ENCODE measurements around the gene SMARCA4. TPM values are rescaled to one million over a fixed set of nuclear protein-coding genes. Genes with fewer than 3 reads are reported as not detected.

SMARCA4 gene
- 100 to 1,000 TPM in 1 of 2 experiments, 10 to 100 TPM in 1; 94.2 to 118 TPM for total RNA-seq
- 10 to 100 TPM in 1 of 2 donors, 1 to 10 TPM in 1; 2.1 to 42.0 TPM for polyA plus RNA-seq

- ChIA-PET POLR2A (ENCODE audit: partially characterized antibody) (interaction anchor here (0.9 to 2.8 kb wide), 11 partner anchors 19 to 421 kb away, joined by 3 to 10 read pairs (median 4); partner anchors contain the start of genes LDLR, SWSAP1 and TMED1), CTCF (ENCODE audit: partially characterized antibody) (interaction anchor here (1.0 to 1.7 kb wide), 2 partner anchors 16 to 19 kb away, joined by 5 read pairs; no protein-coding TSS in a partner anchor)
- H3K4me1 ChIP-seq (ENCODE audit: insufficient read depth, low read length) = peaks cover 31% of the 10 kb centered on the region
- peak within 1 kb of the TSS; percentile 91 to 96 (median 93) for H3K27ac Mint-ChIP-seq
- peaks cover 0 to 9% of the 10 kb centered on the region in 2 donors for H3K36me3 Mint-ChIP-seq
- H3K27me3 Mint-ChIP-seq = no peaks in the 10 kb centered on the region
- peak within 1 kb of the TSS; percentile 79 for H3K27ac ChIP-seq (ENCODE audit: low read depth, low read length)
- no peaks in the 10 kb centered on the region for H3K27me3 ChIP-seq (ENCODE audit: insufficient read depth, low read length)
- no peaks in the 10 kb centered on the region for H3K9me3 ChIP-seq (ENCODE audit: control insufficient read depth in 1 of 2, low read length in 2 of 2)
- intact Hi-C loops (cut with micrococcal nuclease) = loop anchor here (1.0 to 5.0 kb wide), 3 partner anchors 33 to 130 kb away; partner anchors contain the start of genes CARM1, TIMM29 and YIPF2
- peak; percentile 96 to 99 (median 99) for DNase-seq
- peak within 1 kb of the TSS; percentile 14 to 84 for H3K4me3 ChIP-seq (ENCODE audit: low read length in 2 of 2)
- H3K36me3 ChIP-seq (ENCODE audit: insufficient read depth, low read length) = no peaks in the 10 kb centered on the region
- H3K9me3 Mint-ChIP-seq = peaks cover 0 to 2% (median 0%) of the 10 kb centered on the region in 8 donors
- H3K4me3 Mint-ChIP-seq = peak within 1 kb of the TSS; percentile 89 to 94 (median 92)
- H3K4me1 Mint-ChIP-seq = peaks cover 21 to 48% (median 35%) of the 10 kb centered on the region in 4 donors
Measured at GRCh38 chr19:10960314-10961072, at the start of gene SMARCA4. TSS of gene SMARCA4 (plus strand) at chr19:10961030. CDS start at chr19:10984152, 23,122 bp downstream.

GRCh38 chr19:10911579-10912363 is 49.1 kb upstream of the SMARCA4 start:
- H3K27me3 Mint-ChIP-seq = no peaks in the 10 kb centered on the region
- ChIA-PET POLR2A (ENCODE audit: partially characterized antibody) (no interaction called here), CTCF (ENCODE audit: partially characterized antibody) (interaction anchor here (0.9 to 1.3 kb wide), 3 partner anchors 11 to 30 kb away, joined by 3 to 6 read pairs (median 3); no protein-coding TSS in a partner anchor)
- peaks cover 11 to 27% of the 10 kb centered on the region in 2 donors for H3K36me3 Mint-ChIP-seq
- H3K4me3 Mint-ChIP-seq = no peak overlapping the region
- H3K4me3 ChIP-seq (ENCODE audit: low read length in 2 of 2) = no peak overlapping the region
- H3K4me1 ChIP-seq (ENCODE audit: insufficient read depth, low read length) = no peaks in the 10 kb centered on the region
- no peaks in the 10 kb centered on the region for H3K9me3 Mint-ChIP-seq
- peaks cover 25% of the 10 kb centered on the region for H3K36me3 ChIP-seq (ENCODE audit: insufficient read depth, low read length)
- no peaks in the 10 kb centered on the region for H3K27me3 ChIP-seq (ENCODE audit: insufficient read depth, low read length)
- H3K27ac Mint-ChIP-seq = no peak overlapping the region
- DNase-seq = no peak
- intact Hi-C loops (cut with micrococcal nuclease) = no loop called here
- H3K4me1 Mint-ChIP-seq = no peaks in the 10 kb centered on the region
- H3K9me3 ChIP-seq (ENCODE audit: control insufficient read depth in 1 of 2, low read length in 2 of 2) = no peaks in the 10 kb centered on the region
- no peak overlapping the region for H3K27ac ChIP-seq (ENCODE audit: low read depth, low read length)

GRCh38 chr19:10912619-10913018 is 48.2 kb upstream of the SMARCA4 start:
- Histone ChIP-seq H3K4me3 (ENCODE audit: low read length in 2 of 2) (no peak overlapping the region), H3K4me1 (ENCODE audit: insufficient read depth, low read length) (no peaks in the 10 kb centered on the region), H3K27ac (ENCODE audit: low read depth, low read length) (no peak overlapping the region), H3K36me3 (ENCODE audit: insufficient read depth, low read length) (peaks cover 25% of the 10 kb centered on the region), H3K27me3 (ENCODE audit: insufficient read depth, low read length) (no peaks in the 10 kb centered on the region), H3K9me3 (ENCODE audit: control insufficient read depth in 1 of 2, low read length in 2 of 2) (no peaks in the 10 kb centered on the region)
- intact Hi-C loops (cut with micrococcal nuclease) = no loop called here
- Mint-ChIP-seq H3K4me3 (no peak overlapping the region), H3K4me1 (no peaks in the 10 kb centered on the region), H3K9me3 (no peaks in the 10 kb centered on the region), H3K36me3 (peaks cover 11 to 27% of the 10 kb centered on the region in 2 donors), H3K27ac (no peak overlapping the region), H3K27me3 (no peaks in the 10 kb centered on the region)
- CTCF ChIA-PET (ENCODE audit: partially characterized antibody) = interaction anchor here (0.7 kb wide), 1 partner anchor 121 kb away, joined by 3 read pairs; no protein-coding TSS in a partner anchor
- DNase-seq = no peak
- POLR2A ChIA-PET (ENCODE audit: partially characterized antibody) = no interaction called here

- Mint-ChIP-seq H3K9me3 (no peaks in the 10 kb centered on the region), H3K36me3 (peaks cover 9 to 23% of the 10 kb centered on the region in 2 donors), H3K27me3 (no peaks in the 10 kb centered on the region), H3K4me3 (no peak overlapping the region), H3K27ac (peak overlapping the region in 1 of 7 donors; percentile 42), H3K4me1 (no peaks in the 10 kb centered on the region)
- H3K9me3 ChIP-seq (ENCODE audit: control insufficient read depth in 1 of 2, low read length in 2 of 2) = no peaks in the 10 kb centered on the region
- intact Hi-C loops (cut with micrococcal nuclease) = no loop called here
- no peaks in the 10 kb centered on the region for H3K4me1 ChIP-seq (ENCODE audit: insufficient read depth, low read length)
- H3K4me3 ChIP-seq (ENCODE audit: low read length in 2 of 2) = no peak overlapping the region
- no peak for DNase-seq
- H3K36me3 ChIP-seq (ENCODE audit: insufficient read depth, low read length) = peaks cover 17% of the 10 kb centered on the region
- no peaks in the 10 kb centered on the region for H3K27me3 ChIP-seq (ENCODE audit: insufficient read depth, low read length)
- CTCF ChIA-PET (ENCODE audit: partially characterized antibody) = no interaction called here
- H3K27ac ChIP-seq (ENCODE audit: low read depth, low read length) = no peak overlapping the region
- POLR2A ChIA-PET (ENCODE audit: partially characterized antibody) = no interaction called here
Measured at GRCh38 chr19:10913716-10914340, 47.0 kb upstream of the SMARCA4 start.

- no peak overlapping the region for H3K4me3 ChIP-seq (ENCODE audit: low read length in 2 of 2)
- no peak overlapping the region for H3K27ac ChIP-seq (ENCODE audit: low read depth, low read length)
- intact Hi-C loops (cut with micrococcal nuclease) = no loop called here
- no peaks in the 10 kb centered on the region for H3K4me1 ChIP-seq (ENCODE audit: insufficient read depth, low read length)
- H3K36me3 Mint-ChIP-seq = peaks cover 8 to 21% of the 10 kb centered on the region in 2 donors
- no peaks in the 10 kb centered on the region for H3K27me3 Mint-ChIP-seq
- H3K4me1 Mint-ChIP-seq = no peaks in the 10 kb centered on the region
- CTCF ChIA-PET (ENCODE audit: partially characterized antibody) = no interaction called here
- H3K27ac Mint-ChIP-seq = no peak overlapping the region
- no peak overlapping the region for H3K4me3 Mint-ChIP-seq
- H3K9me3 ChIP-seq (ENCODE audit: control insufficient read depth in 1 of 2, low read length in 2 of 2) = no peaks in the 10 kb centered on the region
- POLR2A ChIA-PET (ENCODE audit: partially characterized antibody) = no interaction called here
- no peaks in the 10 kb centered on the region for H3K27me3 ChIP-seq (ENCODE audit: insufficient read depth, low read length)
- peaks cover 13% of the 10 kb centered on the region for H3K36me3 ChIP-seq (ENCODE audit: insufficient read depth, low read length)
- H3K9me3 Mint-ChIP-seq = no peaks in the 10 kb centered on the region
- no peak for DNase-seq
Measured at GRCh38 chr19:10915130-10916091, 45.4 kb upstream of the SMARCA4 start.

GRCh38 chr19:10916602-10917001 is 44.2 kb upstream of the SMARCA4 start:
- intact Hi-C loops (cut with micrococcal nuclease) = no loop called here
- CTCF ChIA-PET (ENCODE audit: partially characterized antibody) = no interaction called here
- H3K36me3 ChIP-seq (ENCODE audit: insufficient read depth, low read length) = peaks cover 9% of the 10 kb centered on the region

More at GRCh38 chr19:10916602-10917001, 44.2 kb upstream of the SMARCA4 start:
- H3K4me3 ChIP-seq (ENCODE audit: low read length in 2 of 2) = no peak overlapping the region
- DNase-seq = no peak
- Mint-ChIP-seq H3K9me3 (no peaks in the 10 kb centered on the region), H3K27me3 (no peaks in the 10 kb centered on the region), H3K4me1 (no peaks in the 10 kb centered on the region), H3K4me3 (no peak overlapping the region), H3K36me3 (peaks cover 8 to 26% of the 10 kb centered on the region in 2 donors), H3K27ac (no peak overlapping the region)
- POLR2A ChIA-PET (ENCODE audit: partially characterized antibody) = no interaction called here
- no peaks in the 10 kb centered on the region for H3K4me1 ChIP-seq (ENCODE audit: insufficient read depth, low read length)
- H3K9me3 ChIP-seq (ENCODE audit: control insufficient read depth in 1 of 2, low read length in 2 of 2) = no peaks in the 10 kb centered on the region
- H3K27ac ChIP-seq (ENCODE audit: low read depth, low read length) = no peak overlapping the region
- H3K27me3 ChIP-seq (ENCODE audit: insufficient read depth, low read length) = no peaks in the 10 kb centered on the region

All from CD4-positive, alpha-beta memory T cell (primary cell).